ENCODE data around the gene ASCL2. TPM values are rescaled to one million over a fixed set of nuclear protein-coding genes. Genes with fewer than 3 reads are reported as not detected.
"Not testable (repeated sequence)": the region's sequence is repeated elsewhere in the genome, so short reads cannot be mapped to it uniquely, and the experiment has no call there.

ASCL2 gene
- total RNA-seq, 2 experiments from 2014 or later = not detected

GRCh38 chr11:2289859-2290258 lies 19.5 kb upstream of the ASCL2 start:
- Mint-ChIP-seq H3K27ac (no peak overlapping the region), H3K4me3 (no peak overlapping the region), H3K36me3 (ENCODE audit: low read depth) (no peaks in the 10 kb centered on the region), H3K27me3 (no peaks in the 10 kb centered on the region), H3K4me1 (ENCODE audit: low read depth) (peaks cover 32% of the 10 kb centered on the region), H3K9me3 (no peaks in the 10 kb centered on the region)
- ChIA-PET CTCF (no interaction called here), POLR2A (no interaction called here)
- Histone ChIP-seq H3K27me3 (ENCODE audit: control insufficient read depth in 1 of 2, insufficient read depth in 2 of 2, low read length in 2 of 2) (no peaks in the 10 kb centered on the region), H3K4me1 (ENCODE audit: insufficient read depth, low read length) (peaks cover 24% of the 10 kb centered on the region), H3K27ac (ENCODE audit: low read depth in 1 of 2, low read length in 2 of 2) (no peak overlapping the region), H3K4me3 (ENCODE audit: low read length) (no peak overlapping the region), H3K9me3 (ENCODE audit: control insufficient read depth in 1 of 2, insufficient read depth in 1 of 2, low read length in 2 of 2) (peaks cover 0 to 6% of the 10 kb centered on the region in 2 experiments), H3K36me3 (ENCODE audit: insufficient read depth, low read length) (no peaks in the 10 kb centered on the region)
- TF ChIP-seq CTCF (IDR thresholded peaks at IDR 0.05) = no peak
- DNase-seq (no peak), ATAC-seq (ENCODE audit: poor library complexity) (no peak)
- intact Hi-C loops (cut with DNase I, micrococcal nuclease) = no loop called here

- no peaks in the 10 kb centered on the region for H3K27me3 Mint-ChIP-seq
- no peak for ATAC-seq (ENCODE audit: poor library complexity)
- ChIA-PET CTCF (no interaction called here), POLR2A (no interaction called here)
- Histone ChIP-seq H3K36me3 (ENCODE audit: insufficient read depth, low read length) (no peaks in the 10 kb centered on the region), H3K9me3 (ENCODE audit: control insufficient read depth in 1 of 2, insufficient read depth in 1 of 2, low read length in 2 of 2) (peaks cover 0 to 6% of the 10 kb centered on the region in 2 experiments), H3K27ac (ENCODE audit: low read depth in 1 of 2, low read length in 2 of 2) (no peak overlapping the region), H3K4me1 (ENCODE audit: insufficient read depth, low read length) (peaks cover 24% of the 10 kb centered on the region), H3K4me3 (ENCODE audit: low read length) (no peak overlapping the region), H3K27me3 (ENCODE audit: control insufficient read depth in 1 of 2, insufficient read depth in 2 of 2, low read length in 2 of 2) (no peaks in the 10 kb centered on the region)
- no peak overlapping the region for H3K27ac Mint-ChIP-seq
- intact Hi-C loops (cut with DNase I, micrococcal nuclease) = no loop called here
- no peaks in the 10 kb centered on the region for H3K36me3 Mint-ChIP-seq (ENCODE audit: low read depth)
- no peak for TF ChIP-seq CTCF (IDR thresholded peaks at IDR 0.05)
- no peak for DNase-seq
- H3K4me3 Mint-ChIP-seq = no peak overlapping the region
- peaks cover 29% of the 10 kb centered on the region for H3K4me1 Mint-ChIP-seq (ENCODE audit: low read depth)
- H3K9me3 Mint-ChIP-seq = no peaks in the 10 kb centered on the region
Measured at GRCh38 chr11:2289350-2289749, 19.0 kb upstream of the ASCL2 start.

- intact Hi-C loops (cut with DNase I, micrococcal nuclease) = no loop called here
- no peak overlapping the region for H3K27ac ChIP-seq (ENCODE audit: low read depth in 1 of 2, low read length in 2 of 2)
- H3K9me3 ChIP-seq (ENCODE audit: control insufficient read depth in 1 of 2, insufficient read depth in 1 of 2, low read length in 2 of 2) = peaks cover 6 to 11% of the 10 kb centered on the region in 2 experiments
- ATAC-seq (ENCODE audit: poor library complexity) (no peak), DNase-seq (peak in 1 of 14 experiments; percentile 12)
- no peak for TF ChIP-seq CTCF (IDR thresholded peaks at IDR 0.05)
- no peaks in the 10 kb centered on the region for H3K36me3 ChIP-seq (ENCODE audit: insufficient read depth, low read length)
- no peaks in the 10 kb centered on the region for H3K27me3 ChIP-seq (ENCODE audit: control insufficient read depth in 1 of 2, insufficient read depth in 2 of 2, low read length in 2 of 2)
- peaks cover 13% of the 10 kb centered on the region for H3K4me1 ChIP-seq (ENCODE audit: insufficient read depth, low read length)
- no peak overlapping the region for H3K4me3 ChIP-seq (ENCODE audit: low read length)
- no peak overlapping the region for H3K4me3 Mint-ChIP-seq
- H3K27me3 Mint-ChIP-seq = no peaks in the 10 kb centered on the region
- H3K27ac Mint-ChIP-seq = peak overlapping the region; percentile 9
- peaks cover 2% of the 10 kb centered on the region for H3K9me3 Mint-ChIP-seq
- peaks cover 6% of the 10 kb centered on the region for H3K36me3 Mint-ChIP-seq (ENCODE audit: low read depth)
- CTCF ChIA-PET = no interaction called here
- peaks cover 24% of the 10 kb centered on the region for H3K4me1 Mint-ChIP-seq (ENCODE audit: low read depth)
- POLR2A ChIA-PET = no interaction called here
Measured at GRCh38 chr11:2287091-2287490, 16.7 kb upstream of the ASCL2 start.

- Histone ChIP-seq H3K4me1 (ENCODE audit: insufficient read depth, low read length) (peaks cover 13% of the 10 kb centered on the region), H3K9me3 (ENCODE audit: control insufficient read depth in 1 of 2, insufficient read depth in 1 of 2, low read length in 2 of 2) (peaks cover 6 to 14% of the 10 kb centered on the region in 2 experiments)
- POLR2A ChIA-PET; H3K27ac ChIP-seq (ENCODE audit: low read depth in 1 of 2, low read length in 2 of 2); H3K36me3 ChIP-seq (ENCODE audit: insufficient read depth, low read length); H3K4me3 ChIP-seq (ENCODE audit: low read length); ATAC-seq (ENCODE audit: poor library complexity); H3K27ac Mint-ChIP-seq; H3K9me3 Mint-ChIP-seq; H3K4me3 Mint-ChIP-seq; H3K27me3 Mint-ChIP-seq; CTCF ChIA-PET; intact Hi-C loops (cut with DNase I, micrococcal nuclease); H3K27me3 ChIP-seq (ENCODE audit: control insufficient read depth in 1 of 2, insufficient read depth in 2 of 2, low read length in 2 of 2); DNase-seq; H3K36me3 Mint-ChIP-seq (ENCODE audit: low read depth): not testable (repeated sequence)
- H3K4me1 Mint-ChIP-seq (ENCODE audit: low read depth) = peaks cover 24% of the 10 kb centered on the region
Measured at GRCh38 chr11:2286350-2286749, 16.0 kb upstream of the ASCL2 start.

All from CD4-positive, alpha-beta T cell (primary cell).